K562 (cell line): ENCODE data around the gene MITF.
"Not testable (repeated sequence)": the region's sequence is repeated elsewhere in the genome, so short reads cannot be mapped to it uniquely, and the experiment has no call there.

Source experiments
- MAFF ChIP-seq: IDR thresholded peaks from 2 replicates; pipeline ENCODE4 v1.6.1; 2012; ENCODE audit warnings: low read length, improper control_type of control experiment
- ZFP30 ChIP-seq: fragments of 250-450 bp; sonication (Bioruptor Pico); IDR thresholded peaks from 2 replicates; pipeline ENCODE4 v1.8.0; 2022; ENCODE audit warnings: moderate library complexity, mild to moderate bottlenecking, inconsistent platforms, borderline replicate concordance
- ZKSCAN3 ChIP-seq: fragments of 250-450 bp; sonication (Bioruptor Pico); IDR thresholded peaks from 2 replicates; pipeline ENCODE4 v1.4.0; 2020

GRCh38 chr3:69909859-69910258 is 170.6 kb downstream of the MITF start:
- not testable (repeated sequence) for TF ChIP-seq ZKSCAN3; ZFP30 (CRISPR knock-in tag); MAFF
